ENCODE results near the gene HDAC1.
A peak's percentile ranks its signal among the peaks of the same experiment; 100 is the strongest.

The HDAC1 gene

GRCh38 chr1:32330558-32331151 lies 38.8 kb downstream of the HDAC1 start:
- DNase-seq (ENCODE audit: low spot score) = no peak

GRCh38 chr1:32331549-32331948 lies 39.7 kb downstream of the HDAC1 start:
- no peak for DNase-seq (ENCODE audit: low spot score)

GRCh38 chr1:32332290-32333079 lies 40.6 kb downstream of the HDAC1 start:
- DNase-seq (ENCODE audit: low spot score) = no peak

GRCh38 chr1:32333251-32333963 lies 41.5 kb downstream of the HDAC1 start:
- DNase-seq (ENCODE audit: low spot score) = no peak

GRCh38 chr1:32334274-32334861 lies 42.5 kb downstream of the HDAC1 start:
- no peak for DNase-seq (ENCODE audit: low spot score)

GRCh38 chr1:32334864-32335534 lies 43.1 kb downstream of the HDAC1 start:
- DNase-seq (ENCODE audit: low spot score) = peak; percentile 78

- no peak for DNase-seq (ENCODE audit: low spot score)
These were observed 43.6 kb downstream of the HDAC1 start for GRCh38 chr1:32335535-32335789.

GRCh38 chr1:32335790-32336590 lies 44.1 kb downstream of the HDAC1 start, which contains the start of gene MARCKSL1:
Gene MARCKSL1, minus strand, starts transcription at chr1:32336233. Its CDS starts 200 bp downstream, at chr1:32336033.
- peak; percentile 87 for DNase-seq (ENCODE audit: low spot score)

GRCh38 chr1:32336591-32336932 lies 44.7 kb downstream of the HDAC1 start:
- DNase-seq (ENCODE audit: low spot score) = no peak

- peak; percentile 79 for DNase-seq (ENCODE audit: low spot score)
These were observed 45.2 kb downstream of the HDAC1 start for GRCh38 chr1:32336963-32337675.

GRCh38 chr1:32337855-32338636 lies 46.2 kb downstream of the HDAC1 start:
- DNase-seq (ENCODE audit: low spot score) = peak; percentile 38

- no peak for DNase-seq (ENCODE audit: low spot score)
These were observed 46.8 kb downstream of the HDAC1 start for GRCh38 chr1:32338637-32339145.

- no peak for DNase-seq (ENCODE audit: low spot score)
These were observed 47.6 kb downstream of the HDAC1 start for GRCh38 chr1:32339363-32339978.

GRCh38 chr1:32341186-32341757 lies 49.4 kb downstream of the HDAC1 start:
- DNase-seq (ENCODE audit: low spot score) = no peak

- DNase-seq (ENCODE audit: low spot score) = no peak
These were observed 50.1 kb downstream of the HDAC1 start for GRCh38 chr1:32341971-32342370.

- DNase-seq (ENCODE audit: low spot score) = no peak
These were observed 50.8 kb downstream of the HDAC1 start for GRCh38 chr1:32342704-32343103.

GRCh38 chr1:32345289-32345827 lies 53.5 kb downstream of the HDAC1 start:
- DNase-seq (ENCODE audit: low spot score) = no peak

GRCh38 chr1:32346532-32347157 lies 54.8 kb downstream of the HDAC1 start:
- no peak for DNase-seq (ENCODE audit: low spot score)

Measured in germinal center (tissue), 1 donor.